Effector memory CD8-positive, alpha-beta T cell (primary cell): ENCODE measurements around the gene SMC6.

Source experiments
- ATAC-seq: fragments of 150-1000 bp; cut with Tn5 transposase; replicated peaks from 2 replicates; pipeline ENCODE4 v1.10.0; 2021; ENCODE audit warnings: mild to moderate bottlenecking, moderate library complexity
- DNase-seq, 3 experiments: peaks; one replicate each; pipeline ENCODE4 v3.0.0; 2021
- H3K27ac Mint-ChIP-seq, 2 donors: one replicate each; pipeline ENCODE4 v1.8.0; 2022; ENCODE audit warnings: mild to moderate bottlenecking in 2 of 2, mixed read lengths in 2 of 2, moderate library complexity in 2 of 2
- H3K27me3 Mint-ChIP-seq, 2 donors: one replicate each; pipeline ENCODE4 v1.8.0; 2022; ENCODE audit warnings: mixed read lengths in 2 of 2
- H3K36me3 Mint-ChIP-seq: one replicate; pipeline ENCODE4 v1.8.0; 2022; ENCODE audit warnings: mild to moderate bottlenecking, moderate library complexity, mixed read lengths; ENCODE audit not compliant: insufficient read depth
- H3K4me1 Mint-ChIP-seq, 2 donors: one replicate each; pipeline ENCODE4 v1.8.0; 2022; ENCODE audit warnings: low read depth in 2 of 2, mixed read lengths in 2 of 2
- H3K4me3 Mint-ChIP-seq, 2 donors: one replicate each; pipeline ENCODE4 v1.8.0; 2022; ENCODE audit warnings: mild to moderate bottlenecking in 2 of 2, mixed read lengths in 2 of 2, moderate library complexity in 2 of 2
- H3K9me3 Mint-ChIP-seq, 2 donors: one replicate each; pipeline ENCODE4 v1.8.0; 2022; ENCODE audit warnings: mixed read lengths in 2 of 2

SMC6 gene

GRCh38 chr2:17788773-17789172, 35.2 kb upstream of the SMC6 start:
- DNase-seq (no peak), ATAC-seq (no peak)
- Mint-ChIP-seq H3K27ac (no peak overlapping the region), H3K4me1 (no peaks in the 10 kb centered on the region), H3K36me3 (no peaks in the 10 kb centered on the region), H3K9me3 (no peaks in the 10 kb centered on the region), H3K27me3 (peaks cover 33 to 34% of the 10 kb centered on the region in 2 donors), H3K4me3 (no peak overlapping the region)

DNA sequence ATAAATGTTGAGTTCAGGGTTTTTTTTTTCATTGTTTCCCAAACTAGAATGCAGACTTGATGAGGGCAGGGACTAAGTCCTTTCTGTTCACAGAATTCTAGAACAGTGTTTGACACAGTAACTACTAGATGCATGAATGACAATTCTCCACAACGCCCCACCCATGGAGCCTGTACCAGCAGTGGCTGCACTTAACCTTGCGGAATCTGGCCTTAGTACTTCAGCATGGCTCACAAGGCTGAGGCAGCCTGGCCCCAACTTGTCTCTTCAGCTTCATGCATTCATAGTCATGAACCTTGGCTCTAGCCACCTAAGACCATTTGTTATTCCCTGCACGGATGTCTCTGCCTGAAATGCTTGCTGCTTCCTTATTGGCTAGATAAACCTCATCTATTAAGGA, 33.1 kb upstream of the SMC6 start:
- Mint-ChIP-seq H3K9me3 (no peaks in the 10 kb centered on the region), H3K27ac (no peak overlapping the region)
- no peak for ATAC-seq

DNA sequence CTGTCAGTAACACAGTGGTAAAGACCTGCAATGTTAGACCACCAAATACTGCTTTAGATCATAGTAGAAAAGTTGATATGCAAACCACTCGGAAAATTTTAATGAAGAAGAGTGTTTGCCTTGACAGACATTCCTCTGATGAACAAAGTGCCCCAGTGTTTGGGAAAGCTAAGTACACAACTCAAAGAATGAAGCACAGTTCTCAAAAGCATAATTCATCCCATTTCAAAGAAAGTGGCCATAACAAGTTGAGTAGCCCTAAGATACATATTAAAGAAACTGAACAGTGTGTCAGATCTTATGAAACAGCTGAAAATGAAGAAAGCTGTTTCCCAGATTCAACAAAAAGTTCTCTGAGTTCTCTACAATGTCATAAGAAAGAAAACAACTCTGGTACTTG, 27.9 kb upstream of the SMC6 start:
- H3K36me3 Mint-ChIP-seq: peaks cover under 1% of the 10 kb centered on the region
- H3K9me3 Mint-ChIP-seq: no peaks in the 10 kb centered on the region
- DNase-seq: no peak
- no peaks in the 10 kb centered on the region for H3K4me1 Mint-ChIP-seq
- no peak overlapping the region for H3K27ac Mint-ChIP-seq
- H3K4me3 Mint-ChIP-seq: no peak overlapping the region
- H3K27me3 Mint-ChIP-seq: no peaks in the 10 kb centered on the region
- no peak for ATAC-seq

More for the DNA sequence above, 33.1 kb upstream of the SMC6 start:
- H3K4me1 Mint-ChIP-seq: no peaks in the 10 kb centered on the region
- no peak overlapping the region for H3K4me3 Mint-ChIP-seq
- DNase-seq: no peak
- no peaks in the 10 kb centered on the region for H3K36me3 Mint-ChIP-seq
- H3K27me3 Mint-ChIP-seq: peaks cover 12 to 13% of the 10 kb centered on the region in 2 donors

DNA sequence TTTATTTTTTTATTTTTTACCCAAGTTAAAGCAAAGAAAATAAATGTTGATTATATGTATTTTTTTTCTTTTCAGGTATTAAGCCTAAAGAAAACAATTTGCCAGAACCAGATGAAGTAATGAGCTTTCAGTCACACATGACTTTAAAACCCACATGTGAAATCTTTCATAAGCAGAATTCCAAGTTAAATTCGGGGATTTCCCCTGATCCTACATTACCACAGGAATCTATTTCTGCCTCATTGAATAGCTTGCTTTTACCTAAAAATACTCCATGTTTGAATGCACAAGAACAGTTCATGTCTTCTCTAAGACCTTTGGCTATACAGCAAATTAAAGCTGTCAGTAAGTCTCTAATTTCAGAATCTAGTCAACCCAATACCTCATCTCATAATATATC, 26.9 kb upstream of the SMC6 start:
- ATAC-seq (no peak), DNase-seq (no peak)
- peaks cover 8% of the 10 kb centered on the region for H3K36me3 Mint-ChIP-seq
- H3K4me1 Mint-ChIP-seq: no peaks in the 10 kb centered on the region
- H3K27me3 Mint-ChIP-seq: no peaks in the 10 kb centered on the region
- no peaks in the 10 kb centered on the region for H3K9me3 Mint-ChIP-seq
- H3K4me3 Mint-ChIP-seq: no peak overlapping the region
- no peak overlapping the region for H3K27ac Mint-ChIP-seq

DNA sequence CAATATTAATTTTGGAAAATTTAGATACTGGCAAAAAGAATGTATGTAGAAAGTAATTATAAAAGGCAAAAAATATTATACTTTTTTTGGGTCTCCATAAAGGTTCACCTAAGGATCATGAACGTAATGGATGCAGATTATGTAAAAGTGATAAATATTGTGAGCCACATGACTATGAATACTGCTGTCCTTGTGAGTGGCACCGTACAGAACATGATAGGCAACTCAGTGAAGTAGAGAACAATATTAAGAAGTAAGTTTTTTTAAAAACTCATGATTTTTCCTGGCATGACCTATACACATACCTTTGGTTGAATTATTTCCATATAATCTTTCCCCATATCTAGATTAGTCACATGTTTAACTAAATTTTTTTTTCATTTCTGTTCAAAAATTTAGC, 18.9 kb upstream of the SMC6 start:
- no peak for DNase-seq
- Mint-ChIP-seq H3K36me3 (peaks cover 9% of the 10 kb centered on the region), H3K9me3 (no peaks in the 10 kb centered on the region), H3K4me3 (no peak overlapping the region), H3K27me3 (no peaks in the 10 kb centered on the region), H3K27ac (no peak overlapping the region), H3K4me1 (no peaks in the 10 kb centered on the region)
- ATAC-seq: no peak

DNA sequence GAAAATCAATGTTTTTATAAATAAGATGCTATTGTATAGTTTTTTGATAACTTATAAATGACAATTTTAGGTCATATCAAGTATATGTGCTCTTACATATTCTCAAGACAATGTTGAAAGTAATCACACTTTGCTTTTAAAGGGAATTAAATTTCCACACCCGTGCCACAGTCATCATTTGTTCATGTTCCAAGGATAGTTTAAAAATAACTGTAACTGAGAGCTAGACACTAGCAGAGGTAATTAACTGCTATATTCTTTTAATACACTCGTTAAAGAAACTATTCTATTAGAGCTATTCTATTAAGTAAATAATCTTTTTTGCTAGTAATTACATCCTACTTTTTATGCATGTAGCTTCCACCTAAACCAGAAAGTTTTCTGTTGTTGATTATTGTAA, 18.3 kb upstream of the SMC6 start:
- Mint-ChIP-seq H3K36me3 (peaks cover 9% of the 10 kb centered on the region), H3K4me3 (no peak overlapping the region), H3K27me3 (no peaks in the 10 kb centered on the region), H3K4me1 (no peaks in the 10 kb centered on the region), H3K9me3 (no peaks in the 10 kb centered on the region), H3K27ac (no peak overlapping the region)
- ATAC-seq (no peak), DNase-seq (no peak)

DNA sequence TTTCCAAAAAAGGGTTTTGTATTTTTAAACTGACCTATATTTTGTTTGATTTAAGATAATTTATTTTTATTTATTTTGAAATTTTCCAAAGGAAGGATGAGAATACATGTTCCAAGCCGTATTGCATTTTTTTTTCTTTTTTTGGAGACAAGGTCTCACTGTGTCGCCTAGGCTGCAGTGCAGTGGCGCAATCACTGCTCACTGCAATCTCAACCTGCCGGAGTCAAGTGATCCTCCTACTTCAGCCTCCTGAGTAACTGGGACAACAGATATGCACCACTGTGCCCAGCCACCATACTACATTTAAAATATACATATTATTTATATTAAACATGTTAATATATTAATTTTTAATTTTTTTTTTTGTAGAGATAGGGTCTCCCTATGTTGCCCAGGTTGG, 15.3 kb upstream of the SMC6 start:
- no peak for DNase-seq
- H3K27me3 Mint-ChIP-seq: no peaks in the 10 kb centered on the region
- H3K36me3 Mint-ChIP-seq: no peaks in the 10 kb centered on the region
- no peak overlapping the region for H3K4me3 Mint-ChIP-seq
- ATAC-seq: no peak
- no peak overlapping the region for H3K27ac Mint-ChIP-seq
- no peaks in the 10 kb centered on the region for H3K4me1 Mint-ChIP-seq
- no peaks in the 10 kb centered on the region for H3K9me3 Mint-ChIP-seq

- ATAC-seq (no peak), DNase-seq (no peak)
- no peaks in the 10 kb centered on the region for H3K4me1 Mint-ChIP-seq
- no peaks in the 10 kb centered on the region for H3K9me3 Mint-ChIP-seq
- no peaks in the 10 kb centered on the region for H3K27me3 Mint-ChIP-seq
- no peaks in the 10 kb centered on the region for H3K36me3 Mint-ChIP-seq
- no peak overlapping the region for H3K4me3 Mint-ChIP-seq
- H3K27ac Mint-ChIP-seq: no peak overlapping the region
Measured at GRCh38 chr2:17765398-17765797, 11.8 kb upstream of the SMC6 start.

- Mint-ChIP-seq H3K9me3 (no peaks in the 10 kb centered on the region), H3K36me3 (no peaks in the 10 kb centered on the region), H3K27ac (no peak overlapping the region), H3K4me1 (no peaks in the 10 kb centered on the region), H3K4me3 (no peak overlapping the region), H3K27me3 (no peaks in the 10 kb centered on the region)
- ATAC-seq (no peak), DNase-seq (no peak)
Measured at GRCh38 chr2:17763641-17764333, 10.2 kb upstream of the SMC6 start.

- ATAC-seq (no peak), DNase-seq (no peak)
- Mint-ChIP-seq H3K9me3 (no peaks in the 10 kb centered on the region), H3K36me3 (no peaks in the 10 kb centered on the region), H3K27ac (no peak overlapping the region), H3K4me1 (no peaks in the 10 kb centered on the region), H3K27me3 (no peaks in the 10 kb centered on the region), H3K4me3 (no peak overlapping the region)
Measured at GRCh38 chr2:17762451-17762850, 8.8 kb upstream of the SMC6 start.

DNA sequence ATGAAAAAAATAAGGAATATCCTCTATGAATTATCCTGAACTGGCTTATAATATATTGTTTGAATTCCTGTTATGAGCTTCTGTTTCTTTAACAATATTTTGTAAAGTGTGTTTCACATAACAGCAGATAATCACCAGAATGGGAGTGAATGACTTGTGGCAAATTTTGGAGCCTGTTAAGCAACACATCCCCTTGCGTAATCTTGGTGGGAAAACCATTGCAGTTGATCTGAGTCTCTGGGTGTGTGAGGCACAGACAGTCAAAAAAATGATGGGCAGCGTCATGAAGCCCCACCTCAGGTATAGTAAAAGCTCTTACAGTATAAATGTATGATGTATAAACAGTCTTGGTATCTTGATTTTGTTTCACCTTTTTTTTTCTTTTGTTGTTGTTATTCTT, 6.2 kb upstream of the SMC6 start:
- Mint-ChIP-seq H3K27ac (no peak overlapping the region), H3K4me3 (no peak overlapping the region), H3K27me3 (no peaks in the 10 kb centered on the region), H3K4me1 (peaks cover 1% of the 10 kb centered on the region in 2 donors), H3K9me3 (no peaks in the 10 kb centered on the region), H3K36me3 (no peaks in the 10 kb centered on the region)
- ATAC-seq: no peak
- DNase-seq: no peak

DNA sequence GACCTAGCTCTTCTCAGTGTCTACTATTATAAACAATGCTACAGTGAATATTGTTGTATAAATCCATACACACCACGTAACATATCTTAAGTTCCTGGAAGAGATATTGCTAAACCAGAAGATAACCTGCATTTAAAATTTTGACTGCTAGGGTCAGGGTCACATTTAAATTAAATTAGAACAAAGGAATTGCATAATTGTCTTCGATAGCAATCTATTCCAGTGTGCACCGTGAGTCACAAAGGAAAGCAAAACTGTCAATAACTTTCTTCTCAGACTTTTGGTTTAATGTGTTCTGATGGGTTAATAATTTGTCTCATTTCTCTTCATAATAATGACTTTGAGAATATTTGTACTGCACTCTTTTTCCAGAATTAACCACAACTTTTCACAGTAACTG, 4.5 kb upstream of the SMC6 start:
- Mint-ChIP-seq H3K4me1 (peaks cover 6% of the 10 kb centered on the region in 2 donors), H3K4me3 (no peak overlapping the region), H3K9me3 (no peaks in the 10 kb centered on the region), H3K27me3 (no peaks in the 10 kb centered on the region), H3K36me3 (peaks cover 7% of the 10 kb centered on the region), H3K27ac (no peak overlapping the region)
- ATAC-seq: no peak
- no peak for DNase-seq

DNA sequence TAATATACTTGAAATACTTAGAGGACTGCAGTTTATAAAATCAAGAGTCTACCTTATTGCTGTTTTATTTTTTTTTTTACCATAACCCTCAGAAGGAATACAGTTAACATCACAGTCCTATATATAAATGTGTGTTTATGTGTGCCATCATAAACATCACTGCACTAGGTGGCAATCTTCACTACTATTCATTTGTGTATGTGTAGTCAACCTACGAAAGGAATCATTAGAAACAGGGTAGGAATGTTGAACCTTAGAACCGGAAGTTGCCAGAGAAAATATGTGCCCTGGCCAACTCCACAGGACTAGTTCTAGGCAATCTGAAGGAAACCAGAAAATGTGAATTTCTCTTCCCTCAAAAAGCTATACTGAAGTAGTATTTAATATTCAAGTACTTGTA, 3.7 kb upstream of the SMC6 start:
- DNase-seq: no peak
- no peak for ATAC-seq
- no peak overlapping the region for H3K4me3 Mint-ChIP-seq
- H3K36me3 Mint-ChIP-seq: peaks cover 7% of the 10 kb centered on the region
- H3K9me3 Mint-ChIP-seq: no peaks in the 10 kb centered on the region
- no peaks in the 10 kb centered on the region for H3K27me3 Mint-ChIP-seq
- peaks cover 13% of the 10 kb centered on the region in 2 donors for H3K4me1 Mint-ChIP-seq
- H3K27ac Mint-ChIP-seq: no peak overlapping the region

DNA sequence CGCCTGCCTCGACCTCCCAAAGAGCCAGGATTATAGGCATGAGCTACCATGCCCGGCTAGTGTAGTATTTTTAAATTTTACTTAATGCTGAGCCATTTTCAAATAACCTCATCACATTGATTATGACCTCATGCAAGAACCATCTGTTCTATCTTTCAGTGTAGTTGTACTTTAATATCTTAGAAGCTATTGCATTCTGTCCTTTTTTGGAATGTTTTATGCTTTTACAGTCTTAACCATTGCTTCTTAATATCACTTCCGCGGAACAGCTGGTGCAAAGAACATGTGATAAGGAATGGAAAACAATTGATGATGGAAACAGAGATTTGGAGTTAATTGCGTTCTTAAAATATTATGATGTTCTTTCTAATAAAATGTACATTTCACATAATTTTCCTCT, 3.1 kb upstream of the SMC6 start:
- no peak for DNase-seq
- H3K27ac Mint-ChIP-seq: no peak overlapping the region
- no peak overlapping the region for H3K4me3 Mint-ChIP-seq

More for the DNA sequence above, 3.1 kb upstream of the SMC6 start:
- Mint-ChIP-seq H3K36me3 (peaks cover 7% of the 10 kb centered on the region), H3K27me3 (no peaks in the 10 kb centered on the region), H3K4me1 (peaks cover 17 to 18% of the 10 kb centered on the region in 2 donors), H3K9me3 (no peaks in the 10 kb centered on the region)
- ATAC-seq: no peak
